Keratinocyte (primary cell): ENCODE measurements around the gene NOS3. TPM values are rescaled to one million over a fixed set of nuclear protein-coding genes. Genes with fewer than 3 reads are reported as not detected.

Experiments used
- DNase-seq: peaks from one replicate; pipeline ENCODE4 v3.0.0-alpha.2; 2011; ENCODE audit warnings: low read depth, missing footprints, low spot score
- FAIRE-seq: peaks from 2 replicates; lab custom pipeline; 2011; peaks lifted over from hg19 to GRCh38; lab: Jason Lieb, UNC
- H2AFZ ChIP-seq: 2 replicates; pipeline ENCODE4 v1.6.0; 2012; ENCODE audit warnings: low read length, control low read depth, inconsistent platforms; ENCODE audit not compliant: control insufficient read depth
- H3K27ac ChIP-seq: 2 replicates; pipeline ENCODE4 v1.5.1; 2011; ENCODE audit warnings: low read length; ENCODE audit not compliant: control insufficient read depth, insufficient read depth
- H3K27me3 ChIP-seq: 3 replicates; pipeline ENCODE4 v1.6.0; 2011; ENCODE audit warnings: low read length; ENCODE audit not compliant: control insufficient read depth, insufficient read depth; ENCODE audit errors: extremely low read depth
- H3K36me3 ChIP-seq, 2 experiments: 2 replicates in 1 of 2; 3 replicates in 1 of 2; pipeline ENCODE4 v1.5.1; 2011; ENCODE audit warnings: low read length in 2 of 2, mild to moderate bottlenecking in 1 of 2; ENCODE audit not compliant: control insufficient read depth in 2 of 2, insufficient read depth in 2 of 2; ENCODE audit errors: extremely low read depth in 1 of 2
- H3K4me1 ChIP-seq: 3 replicates; pipeline ENCODE4 v1.5.1; 2011; ENCODE audit warnings: low read length; ENCODE audit not compliant: control insufficient read depth, insufficient read depth; ENCODE audit errors: extremely low read depth
- H3K4me2 ChIP-seq: 3 replicates; pipeline ENCODE4 v1.6.0; 2011; ENCODE audit warnings: low read depth, low read length; ENCODE audit not compliant: control insufficient read depth, insufficient read depth; ENCODE audit errors: extremely low read depth
- H3K4me3 ChIP-seq, 3 experiments: fragments of 200-600 bp in 1 of 3; sonication (generic) in 1 of 3; 2 replicates in 2 of 3; 3 replicates in 1 of 3; pipeline ENCODE4 v1.5.1; 2011 to 2016; ENCODE audit warnings: low read length in 3 of 3, mild to moderate bottlenecking in 3 of 3, control low read depth in 2 of 3, inconsistent platforms in 1 of 3, low read depth in 1 of 3, mixed read lengths in 1 of 3, mixed run types in 1 of 3, moderate library complexity in 1 of 3; ENCODE audit not compliant: control insufficient read depth in 2 of 3, insufficient read depth in 2 of 3; ENCODE audit errors: extremely low read depth in 1 of 3
- H3K79me2 ChIP-seq: 2 replicates; pipeline ENCODE4 v1.6.0; 2012; ENCODE audit warnings: low read length; ENCODE audit not compliant: control insufficient read depth, insufficient read depth
- H3K9ac ChIP-seq: 3 replicates; pipeline ENCODE4 v1.6.0; 2011; ENCODE audit warnings: low read length; ENCODE audit not compliant: control insufficient read depth, insufficient read depth; ENCODE audit errors: extremely low read depth
- H3K9me1 ChIP-seq: 3 replicates; pipeline ENCODE4 v1.6.0; 2011; ENCODE audit warnings: low read length; ENCODE audit not compliant: control insufficient read depth, insufficient read depth; ENCODE audit errors: extremely low read depth
- H3K9me3 ChIP-seq: 2 replicates; pipeline ENCODE4 v1.5.1; 2012; ENCODE audit warnings: low read depth, low read length; ENCODE audit not compliant: control insufficient read depth
- H4K20me1 ChIP-seq: 3 replicates; pipeline ENCODE4 v1.6.0; 2011; ENCODE audit warnings: low read length; ENCODE audit not compliant: control insufficient read depth, insufficient read depth; ENCODE audit errors: extremely low read depth
- EZH2 ChIP-seq: IDR thresholded peaks from one replicate; pipeline ENCODE4 v1.6.1; 2012; ENCODE audit warnings: inconsistent platforms, mild to moderate bottlenecking, low read length, moderate library complexity
- dilution Hi-C: fragments of 300-500 bp; cut with MboI; formaldehyde crosslinking; loops from one replicate; pipeline ENCODE4 v1.7.0; 2020; ENCODE audit warnings: low sequenced_read_pairs; ENCODE audit not compliant: extremely low pct_ligation_motif_present
- polyA plus RNA-seq, 5 experiments: library from polyadenylated mRNA; depleted of rRNA in 3 of 5; stranded (reverse) in 3 of 5; stranded (forward) in 1 of 5; unstranded in 1 of 5; fragments of >200 nt; gene quantifications; 1 replicate in 1 of 5; 2 replicates in 3 of 5; 3 replicates in 1 of 5; pipeline versions ENCODE4 v1.2.1 to v1.2.3, GENCODE V29; 2011 to 2012; ENCODE audit warnings: missing spikeins in 2 of 5, low read depth in 1 of 5, low replicate concordance in 1 of 5
- TF ChIP-seq, protein P1 (sequence below), 3 experiments: IDR thresholded peaks in 1 of 3; conservative IDR thresholded peaks in 1 of 3; optimal IDR thresholded peaks in 1 of 3; 2 replicates in 2 of 3; 3 replicates in 1 of 3; pipeline versions ENCODE3 to v1.5.1; 2011; ENCODE audit warnings: low read length in 3 of 3, mild to moderate bottlenecking in 3 of 3, moderate library complexity in 2 of 3, control low read depth in 1 of 3, inconsistent platforms in 1 of 3; ENCODE audit not compliant: insufficient read depth in 2 of 3; ENCODE audit errors: extremely low read depth in 1 of 3

The NOS3 gene
- polyA plus RNA-seq, 1 donor (not counting 4 experiments of a cell fraction or from before 2014, with no cell fraction given) = 0.77 TPM

DNA sequence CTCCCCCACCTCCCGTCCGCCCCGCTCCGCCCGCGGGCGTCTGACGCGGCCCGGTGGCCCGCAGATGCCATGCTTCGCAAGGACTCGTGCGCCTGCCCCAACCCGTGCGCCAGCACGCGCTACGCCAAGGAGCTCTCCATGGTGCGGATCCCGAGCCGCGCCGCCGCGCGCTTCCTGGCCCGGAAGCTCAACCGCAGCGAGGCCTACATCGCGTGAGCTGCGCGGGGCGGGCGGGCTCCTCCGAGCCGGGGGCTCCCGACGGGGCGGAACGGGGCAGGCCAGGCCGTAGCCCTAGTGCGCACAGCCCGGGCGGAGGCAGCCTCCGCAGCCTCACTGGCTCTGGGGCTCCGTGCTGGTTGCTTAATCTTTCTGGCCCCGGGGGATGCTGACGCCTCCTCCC is 60.3 kb downstream of the NOS3 start:
- dilution Hi-C loops = no loop called here
- peak overlapping the region; percentile 16 for H3K4me2 ChIP-seq
- H3K4me1 ChIP-seq = peaks cover 3% of the 10 kb centered on the region
- DNase-seq = no peak
- H3K36me3 ChIP-seq = peaks cover 3 to 7% of the 10 kb centered on the region in 2 experiments
- H2AFZ ChIP-seq = no peak overlapping the region
- no peaks in the 10 kb centered on the region for H4K20me1 ChIP-seq
- no peak overlapping the region for H3K9ac ChIP-seq
- no peak for FAIRE-seq
- H3K27ac ChIP-seq = no peak overlapping the region
- no peaks in the 10 kb centered on the region for H3K79me2 ChIP-seq
- H3K27me3 ChIP-seq = peaks cover 4% of the 10 kb centered on the region
- H3K4me3 ChIP-seq = peak overlapping the region in 1 of 3 experiments; percentile 27
- H3K9me3 ChIP-seq = no peaks in the 10 kb centered on the region
- no peak for TF ChIP-seq EZH2
- TF ChIP-seq, protein P1, sequence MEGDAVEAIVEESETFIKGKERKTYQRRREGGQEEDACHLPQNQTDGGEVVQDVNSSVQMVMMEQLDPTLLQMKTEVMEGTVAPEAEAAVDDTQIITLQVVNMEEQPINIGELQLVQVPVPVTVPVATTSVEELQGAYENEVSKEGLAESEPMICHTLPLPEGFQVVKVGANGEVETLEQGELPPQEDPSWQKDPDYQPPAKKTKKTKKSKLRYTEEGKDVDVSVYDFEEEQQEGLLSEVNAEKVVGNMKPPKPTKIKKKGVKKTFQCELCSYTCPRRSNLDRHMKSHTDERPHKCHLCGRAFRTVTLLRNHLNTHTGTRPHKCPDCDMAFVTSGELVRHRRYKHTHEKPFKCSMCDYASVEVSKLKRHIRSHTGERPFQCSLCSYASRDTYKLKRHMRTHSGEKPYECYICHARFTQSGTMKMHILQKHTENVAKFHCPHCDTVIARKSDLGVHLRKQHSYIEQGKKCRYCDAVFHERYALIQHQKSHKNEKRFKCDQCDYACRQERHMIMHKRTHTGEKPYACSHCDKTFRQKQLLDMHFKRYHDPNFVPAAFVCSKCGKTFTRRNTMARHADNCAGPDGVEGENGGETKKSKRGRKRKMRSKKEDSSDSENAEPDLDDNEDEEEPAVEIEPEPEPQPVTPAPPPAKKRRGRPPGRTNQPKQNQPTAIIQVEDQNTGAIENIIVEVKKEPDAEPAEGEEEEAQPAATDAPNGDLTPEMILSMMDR (optimal IDR thresholded peaks at IDR 0.05 in 1 of 3, IDR thresholded peaks at IDR 0.05 in 1 of 3, conservative IDR thresholded peaks at IDR 0.05 in 1 of 3; ENCODE audit: extremely low read depth in 1 of 3, insufficient read depth in 2 of 3, low read length in 3 of 3) = no peak
- H3K9me1 ChIP-seq = no peaks in the 10 kb centered on the region

DNA sequence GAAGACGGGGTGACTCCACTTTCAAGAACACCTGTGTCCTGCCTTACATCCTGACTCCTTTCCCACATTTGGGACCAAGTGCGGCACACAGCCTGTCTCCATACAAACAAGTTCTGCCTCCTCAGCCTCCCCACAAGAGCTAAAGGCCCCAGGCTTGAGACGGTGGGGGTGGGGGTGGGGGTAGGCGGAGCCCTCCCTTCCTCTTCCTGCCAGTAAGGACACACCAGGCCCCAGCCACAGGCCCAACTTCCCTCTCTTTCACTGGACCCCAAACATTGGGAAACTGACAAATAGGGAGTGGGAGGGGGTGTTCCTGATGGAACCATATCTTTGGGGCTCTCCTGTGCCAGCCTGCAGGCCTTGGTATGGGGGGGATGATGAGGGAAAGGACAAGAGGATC is 62.3 kb downstream of the NOS3 start:
- TF ChIP-seq, protein P1 (optimal IDR thresholded peaks at IDR 0.05 in 1 of 3, IDR thresholded peaks at IDR 0.05 in 1 of 3, conservative IDR thresholded peaks at IDR 0.05 in 1 of 3; ENCODE audit: extremely low read depth in 1 of 3, insufficient read depth in 2 of 3, low read length in 3 of 3) = no peak
- TF ChIP-seq EZH2 = no peak
- peaks cover 11% of the 10 kb centered on the region for H3K4me1 ChIP-seq
- FAIRE-seq (no peak), DNase-seq (no peak)
- dilution Hi-C loops = no loop called here
- no peaks in the 10 kb centered on the region for H4K20me1 ChIP-seq
- no peak overlapping the region for H3K4me2 ChIP-seq
- H3K27ac ChIP-seq = no peak overlapping the region
- no peak overlapping the region for H2AFZ ChIP-seq
- H3K27me3 ChIP-seq = peaks cover 4% of the 10 kb centered on the region
- no peaks in the 10 kb centered on the region for H3K9me3 ChIP-seq
- H3K9ac ChIP-seq = no peak overlapping the region
- H3K4me3 ChIP-seq = no peak overlapping the region
- H3K36me3 ChIP-seq = peaks cover 3 to 7% of the 10 kb centered on the region in 2 experiments
- no peaks in the 10 kb centered on the region for H3K9me1 ChIP-seq
- no peaks in the 10 kb centered on the region for H3K79me2 ChIP-seq
